Activated CD8-positive, alpha-beta T cell treated with anti-CD3 and anti-CD28 coated beads, Interleukin-2, amount 10 ng/mL, durations not matched to agents 7 days and 5 days (primary cell): ENCODE measurements around the gene BRD8. TPM values are rescaled to one million over a fixed set of nuclear protein-coding genes. Genes with fewer than 3 reads are reported as not detected.

Source experiments
- ATAC-seq: fragments of 150-1000 bp; cut with Tn5 transposase; one replicate; pipeline ENCODE4 v1.10.0; 2021; ENCODE audit warnings: moderate library complexity
- CTCF ChIA-PET: fragments of 350-600 bp; sonication (Branson Sonifier 250); formaldehyde crosslinking; loops from one replicate; lab custom pipeline; 2021; ENCODE audit warnings: antibody characterized with exemption; lab: Charles Lee
- POLR2A ChIA-PET: fragments of 350-600 bp; sonication (Branson Sonifier 250); formaldehyde crosslinking; loops from one replicate; lab custom pipeline; 2021; ENCODE audit warnings: antibody characterized with exemption; lab: Charles Lee
- DNase-seq: peaks from one replicate; pipeline ENCODE4 v3.0.0-alpha.2; 2020
- H3K27ac Mint-ChIP-seq: one replicate; pipeline ENCODE4 v1.8.0; 2021; ENCODE audit warnings: mild to moderate bottlenecking, mixed read lengths
- H3K27me3 Mint-ChIP-seq: one replicate; pipeline ENCODE4 v1.8.0; 2021; ENCODE audit warnings: low read depth, mixed read lengths
- H3K36me3 Mint-ChIP-seq: one replicate; pipeline ENCODE4 v1.8.0; 2021; ENCODE audit warnings: low read depth, mixed read lengths
- H3K4me1 Mint-ChIP-seq: one replicate; pipeline ENCODE4 v1.8.0; 2021; ENCODE audit warnings: low read depth, mixed read lengths
- H3K4me3 Mint-ChIP-seq: one replicate; pipeline ENCODE4 v1.8.0; 2021; ENCODE audit warnings: mild to moderate bottlenecking, mixed read lengths
- H3K9me3 Mint-ChIP-seq: one replicate; pipeline ENCODE4 v1.8.0; 2022; ENCODE audit warnings: mixed read lengths; ENCODE audit not compliant: insufficient read depth
- total RNA-seq, 2 experiments: library from RNA; stranded (reverse); gene quantifications; one replicate each; pipeline ENCODE4 v1.2.3, GENCODE V29; 2021

The BRD8 gene
- total RNA-seq, 2 experiments from 2014 or later = 72.3 to 76.3 TPM

GRCh38 chr5:138186002-138186447 lies 7.6 kb upstream of the BRD8 start:
- Mint-ChIP-seq H3K4me1 (peaks cover 8% of the 10 kb centered on the region), H3K27ac (peak overlapping the region; percentile 58), H3K4me3 (no peak overlapping the region), H3K27me3 (no peaks in the 10 kb centered on the region), H3K36me3 (peaks cover 77% of the 10 kb centered on the region), H3K9me3 (no peaks in the 10 kb centered on the region)
- ChIA-PET POLR2A (no interaction called here), CTCF (interaction anchor here (1.0 kb wide), 1 partner anchor 13 kb away, joined by 3 read pairs; no protein-coding TSS in a partner anchor)
- ATAC-seq = no peak
- DNase-seq = no peak

GRCh38 chr5:138182808-138183207 lies 4.4 kb upstream of the BRD8 start:
- CTCF ChIA-PET = no interaction called here
- peaks cover 17% of the 10 kb centered on the region for H3K4me1 Mint-ChIP-seq
- H3K36me3 Mint-ChIP-seq = peaks cover 63% of the 10 kb centered on the region
- DNase-seq = no peak
- H3K9me3 Mint-ChIP-seq = no peaks in the 10 kb centered on the region
- no peak for ATAC-seq
- POLR2A ChIA-PET = no interaction called here
- no peak overlapping the region for H3K27ac Mint-ChIP-seq
- no peaks in the 10 kb centered on the region for H3K27me3 Mint-ChIP-seq
- no peak overlapping the region for H3K4me3 Mint-ChIP-seq

- POLR2A ChIA-PET = interaction anchor here (0.6 kb wide), 1 partner anchor 100 kb away, joined by 3 read pairs; no protein-coding TSS in a partner anchor
- no peak for ATAC-seq
These were observed 2.4 kb upstream of the BRD8 start for GRCh38 chr5:138180841-138181240.

GRCh38 chr5:138180183-138180782 lies 1.9 kb upstream of the BRD8 start:
- ChIA-PET CTCF (interaction anchor here (0.6 to 6.1 kb wide), 13 partner anchors 8 to 1162 kb away, joined by 3 to 72 read pairs (median 4); partner anchors contain the start of genes GFRA3, KDM3B and PAIP2), POLR2A (interaction anchor here (0.6 to 4.1 kb wide), 3 partner anchors 101 to 173 kb away, joined by 3 to 21 read pairs (median 3); partner anchors contain the start of gene KDM3B)
- peak overlapping the region; percentile 59 for H3K27ac Mint-ChIP-seq
- H3K27me3 Mint-ChIP-seq = no peaks in the 10 kb centered on the region
- peak; percentile 12 for ATAC-seq
- H3K4me3 Mint-ChIP-seq = no peak overlapping the region
- DNase-seq = peak; percentile 38
- peaks cover 55% of the 10 kb centered on the region for H3K36me3 Mint-ChIP-seq
- H3K4me1 Mint-ChIP-seq = peaks cover 15% of the 10 kb centered on the region
- no peaks in the 10 kb centered on the region for H3K9me3 Mint-ChIP-seq

More at GRCh38 chr5:138180841-138181240, 2.4 kb upstream of the BRD8 start:
- no peaks in the 10 kb centered on the region for H3K9me3 Mint-ChIP-seq
- H3K4me3 Mint-ChIP-seq = no peak overlapping the region
- no peaks in the 10 kb centered on the region for H3K27me3 Mint-ChIP-seq
- H3K4me1 Mint-ChIP-seq = peaks cover 20% of the 10 kb centered on the region
- DNase-seq = no peak
- CTCF ChIA-PET = interaction anchor here (1.3 to 6.1 kb wide), 9 partner anchors 8 to 254 kb away, joined by 3 to 72 read pairs (median 6); partner anchors contain the start of genes GFRA3 and KDM3B
- peaks cover 58% of the 10 kb centered on the region for H3K36me3 Mint-ChIP-seq
- H3K27ac Mint-ChIP-seq = no peak overlapping the region

- CTCF ChIA-PET = interaction anchor here (0.8 to 6.1 kb wide), 15 partner anchors 9 to 1163 kb away, joined by 3 to 72 read pairs (median 4); partner anchors contain the start of genes CDC23, EGR1, GFRA3 and KDM3B
- Mint-ChIP-seq H3K36me3 (peaks cover 51% of the 10 kb centered on the region), H3K4me1 (peaks cover 15% of the 10 kb centered on the region), H3K9me3 (no peaks in the 10 kb centered on the region), H3K4me3 (no peak overlapping the region), H3K27me3 (no peaks in the 10 kb centered on the region), H3K27ac (no peak overlapping the region)
- ATAC-seq = no peak
- POLR2A ChIA-PET = interaction anchor here (0.6 to 4.1 kb wide), 9 partner anchors 33 to 1130 kb away, joined by 3 to 21 read pairs (median 4); partner anchors contain the start of genes CDC23, CDC25C, ETF1 and FAM53C
- peak; percentile 25 for DNase-seq
These were observed 937 bp upstream of the BRD8 start for GRCh38 chr5:138179277-138179857.

GRCh38 chr5:138177941-138178515 lies 402 bp downstream of the BRD8 start:
- peak; percentile 18 for ATAC-seq
- no peaks in the 10 kb centered on the region for H3K9me3 Mint-ChIP-seq
- H3K36me3 Mint-ChIP-seq = peaks cover 47% of the 10 kb centered on the region
- CTCF ChIA-PET = interaction anchor here (0.9 to 6.1 kb wide), 6 partner anchors 10 to 233 kb away, joined by 3 to 72 read pairs (median 4); partner anchors contain the start of genes CDC23 and KDM3B
- H3K4me1 Mint-ChIP-seq = peaks cover 15% of the 10 kb centered on the region
- H3K27ac Mint-ChIP-seq = no peak overlapping the region
- DNase-seq = peak; percentile 60
- H3K4me3 Mint-ChIP-seq = no peak overlapping the region
- POLR2A ChIA-PET = interaction anchor here (0.8 to 4.1 kb wide), 5 partner anchors 10 to 287 kb away, joined by 3 to 21 read pairs (median 5); partner anchors contain the start of genes CDC25C, EGR1 and KDM3B
- H3K27me3 Mint-ChIP-seq = no peaks in the 10 kb centered on the region

- H3K36me3 Mint-ChIP-seq = peaks cover 70% of the 10 kb centered on the region
- no peaks in the 10 kb centered on the region for H3K4me1 Mint-ChIP-seq
- H3K9me3 Mint-ChIP-seq = no peaks in the 10 kb centered on the region
- no peak overlapping the region for H3K4me3 Mint-ChIP-seq
- no peaks in the 10 kb centered on the region for H3K27me3 Mint-ChIP-seq
- H3K27ac Mint-ChIP-seq = no peak overlapping the region
- ChIA-PET POLR2A (no interaction called here), CTCF (no interaction called here)
- DNase-seq (no peak), ATAC-seq (no peak)
These were observed 8.1 kb downstream of the BRD8 start for GRCh38 chr5:138170299-138170698.

- Mint-ChIP-seq H3K36me3 (peaks cover 75% of the 10 kb centered on the region), H3K9me3 (no peaks in the 10 kb centered on the region), H3K27me3 (no peaks in the 10 kb centered on the region), H3K4me1 (no peaks in the 10 kb centered on the region), H3K27ac (no peak overlapping the region), H3K4me3 (no peak overlapping the region)
- CTCF ChIA-PET = no interaction called here
- ATAC-seq (no peak), DNase-seq (no peak)
- POLR2A ChIA-PET = no interaction called here
These were observed 9.3 kb downstream of the BRD8 start for GRCh38 chr5:138169124-138169523.

- H3K27ac Mint-ChIP-seq = no peak overlapping the region
- CTCF ChIA-PET = interaction anchor here (0.6 kb wide), 1 partner anchor 8 kb away, joined by 3 read pairs; no protein-coding TSS in a partner anchor
These were observed 14.7 kb downstream of the BRD8 start for GRCh38 chr5:138163721-138164120.

GRCh38 chr5:138160706-138161105 lies 17.7 kb downstream of the BRD8 start:
- ATAC-seq (no peak), DNase-seq (no peak)
- ChIA-PET CTCF (no interaction called here), POLR2A (no interaction called here)
- no peak overlapping the region for H3K4me3 Mint-ChIP-seq
- H3K36me3 Mint-ChIP-seq = peaks cover 71% of the 10 kb centered on the region
- H3K27ac Mint-ChIP-seq = no peak overlapping the region
- no peaks in the 10 kb centered on the region for H3K9me3 Mint-ChIP-seq
- no peaks in the 10 kb centered on the region for H3K27me3 Mint-ChIP-seq
- H3K4me1 Mint-ChIP-seq = no peaks in the 10 kb centered on the region

More at GRCh38 chr5:138163721-138164120, 14.7 kb downstream of the BRD8 start:
- no peaks in the 10 kb centered on the region for H3K27me3 Mint-ChIP-seq
- H3K9me3 Mint-ChIP-seq = no peaks in the 10 kb centered on the region
- H3K4me1 Mint-ChIP-seq = no peaks in the 10 kb centered on the region
- ATAC-seq (no peak), DNase-seq (no peak)
- peaks cover 78% of the 10 kb centered on the region for H3K36me3 Mint-ChIP-seq
- no peak overlapping the region for H3K4me3 Mint-ChIP-seq
- POLR2A ChIA-PET = no interaction called here

- H3K27me3 Mint-ChIP-seq = no peaks in the 10 kb centered on the region
- ATAC-seq (no peak), DNase-seq (no peak)
- no peak overlapping the region for H3K4me3 Mint-ChIP-seq
- H3K27ac Mint-ChIP-seq = no peak overlapping the region
- H3K36me3 Mint-ChIP-seq = peaks cover 64% of the 10 kb centered on the region
- ChIA-PET CTCF (no interaction called here), POLR2A (no interaction called here)
- no peaks in the 10 kb centered on the region for H3K4me1 Mint-ChIP-seq
- H3K9me3 Mint-ChIP-seq = no peaks in the 10 kb centered on the region
These were observed 18.8 kb downstream of the BRD8 start for GRCh38 chr5:138159666-138160065.
